ENCODE data around the gene DPYSL5. TPM values are rescaled to one million over a fixed set of nuclear protein-coding genes. Genes with fewer than 3 reads are reported as not detected.

Gene DPYSL5
- total RNA-seq, 1 donor from 2014 or later: 2.9 TPM

DNA sequence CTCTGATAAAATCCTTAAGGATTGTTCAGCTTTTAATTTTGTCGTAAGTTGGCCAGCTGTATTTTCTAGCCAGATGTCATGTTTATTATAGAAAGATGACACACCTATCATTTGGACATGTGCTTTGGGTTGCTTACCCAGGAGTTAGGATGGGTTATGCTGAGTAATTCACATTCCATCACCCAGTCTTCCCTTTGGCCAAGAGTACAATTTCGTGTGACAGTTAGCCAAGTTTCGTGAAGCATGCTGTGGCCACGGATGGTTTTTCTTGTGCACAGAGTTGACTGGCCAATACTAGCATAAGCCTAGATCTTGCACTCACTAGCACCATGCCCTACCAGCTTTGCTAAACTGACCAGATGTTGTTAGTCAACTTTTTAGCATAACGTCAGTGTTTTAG is 128.3 kb downstream of the DPYSL5 start:
- Mint-ChIP-seq H3K36me3 (ENCODE audit: low read depth, unreplicated experiment) (peaks cover 5% of the 10 kb centered on the region), H3K4me1 (ENCODE audit: low read depth, unreplicated experiment) (peaks cover 41% of the 10 kb centered on the region), H3K9me3 (ENCODE audit: unreplicated experiment) (peaks cover 1% of the 10 kb centered on the region), H3K4me3 (ENCODE audit: unreplicated experiment) (no peak overlapping the region), H3K27me3 (ENCODE audit: low read depth, unreplicated experiment) (no peaks in the 10 kb centered on the region), H3K27ac (ENCODE audit: unreplicated experiment) (no peak overlapping the region)
- H3K4me1 ChIP-seq (ENCODE audit: insufficient read depth, low read length): peaks cover 11% of the 10 kb centered on the region
- peaks cover 65% of the 10 kb centered on the region for H4K20me1 ChIP-seq (ENCODE audit: insufficient read depth, low read length)
- H3K27me3 ChIP-seq (ENCODE audit: insufficient read depth, low read length): no peaks in the 10 kb centered on the region
- FAIRE-seq (peak; percentile 68), DNase-seq (ENCODE audit: low read depth) (peak; percentile 71)
- no peak for TF ChIP-seq EZH2 (IDR thresholded peaks at IDR 0.05; ENCODE audit: insufficient read depth, low read length)
- TF ChIP-seq, protein P1, sequence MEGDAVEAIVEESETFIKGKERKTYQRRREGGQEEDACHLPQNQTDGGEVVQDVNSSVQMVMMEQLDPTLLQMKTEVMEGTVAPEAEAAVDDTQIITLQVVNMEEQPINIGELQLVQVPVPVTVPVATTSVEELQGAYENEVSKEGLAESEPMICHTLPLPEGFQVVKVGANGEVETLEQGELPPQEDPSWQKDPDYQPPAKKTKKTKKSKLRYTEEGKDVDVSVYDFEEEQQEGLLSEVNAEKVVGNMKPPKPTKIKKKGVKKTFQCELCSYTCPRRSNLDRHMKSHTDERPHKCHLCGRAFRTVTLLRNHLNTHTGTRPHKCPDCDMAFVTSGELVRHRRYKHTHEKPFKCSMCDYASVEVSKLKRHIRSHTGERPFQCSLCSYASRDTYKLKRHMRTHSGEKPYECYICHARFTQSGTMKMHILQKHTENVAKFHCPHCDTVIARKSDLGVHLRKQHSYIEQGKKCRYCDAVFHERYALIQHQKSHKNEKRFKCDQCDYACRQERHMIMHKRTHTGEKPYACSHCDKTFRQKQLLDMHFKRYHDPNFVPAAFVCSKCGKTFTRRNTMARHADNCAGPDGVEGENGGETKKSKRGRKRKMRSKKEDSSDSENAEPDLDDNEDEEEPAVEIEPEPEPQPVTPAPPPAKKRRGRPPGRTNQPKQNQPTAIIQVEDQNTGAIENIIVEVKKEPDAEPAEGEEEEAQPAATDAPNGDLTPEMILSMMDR (IDR thresholded peaks at IDR 0.05; ENCODE audit: insufficient read depth, low read depth, low read length): no peak
- H3K79me2 ChIP-seq (ENCODE audit: insufficient read depth, low read length): peaks cover 3% of the 10 kb centered on the region
- no peak overlapping the region for H3K9ac ChIP-seq (ENCODE audit: low read length)
- no peaks in the 10 kb centered on the region for H3K36me3 ChIP-seq (ENCODE audit: insufficient read depth, low read length)
- H3K4me2 ChIP-seq (ENCODE audit: low read length): no peak overlapping the region
- no peak overlapping the region for H3K4me3 ChIP-seq (ENCODE audit: insufficient read depth, low read depth, low read length)
- no peaks in the 10 kb centered on the region for H3K9me3 ChIP-seq (ENCODE audit: insufficient read depth, low read depth, low read length)
- no peak overlapping the region for H3K27ac ChIP-seq (ENCODE audit: low read depth, low read length)
- no peak overlapping the region for H2AFZ ChIP-seq (ENCODE audit: low read depth, low read length)

DNA sequence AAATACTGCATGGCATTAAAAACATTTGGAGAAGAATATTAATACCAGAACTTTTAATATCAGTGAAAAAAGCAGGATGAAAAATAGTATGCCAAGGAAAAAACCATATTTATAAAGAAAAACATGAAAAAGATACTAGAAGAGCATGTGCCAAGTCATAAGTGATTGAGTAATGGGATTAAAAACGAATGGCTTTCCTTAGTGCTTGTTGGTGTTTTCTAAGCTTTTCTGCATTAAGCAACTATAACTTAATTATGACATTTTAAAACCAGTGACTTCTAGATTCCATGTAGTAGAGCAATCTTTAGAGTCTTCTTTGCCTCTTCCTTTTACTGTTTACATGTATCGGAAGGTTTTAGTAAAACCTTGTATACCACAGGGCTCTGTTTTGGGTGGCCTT is 129.1 kb downstream of the DPYSL5 start:
- H4K20me1 ChIP-seq (ENCODE audit: insufficient read depth, low read length): peaks cover 64% of the 10 kb centered on the region
- Mint-ChIP-seq H3K36me3 (ENCODE audit: low read depth, unreplicated experiment) (peaks cover 9% of the 10 kb centered on the region), H3K9me3 (ENCODE audit: unreplicated experiment) (no peaks in the 10 kb centered on the region), H3K4me3 (ENCODE audit: unreplicated experiment) (no peak overlapping the region), H3K27me3 (ENCODE audit: low read depth, unreplicated experiment) (no peaks in the 10 kb centered on the region), H3K4me1 (ENCODE audit: low read depth, unreplicated experiment) (peaks cover 39% of the 10 kb centered on the region), H3K27ac (ENCODE audit: unreplicated experiment) (no peak overlapping the region)
- no peak for DNase-seq (ENCODE audit: low read depth)
- no peak overlapping the region for H2AFZ ChIP-seq (ENCODE audit: low read depth, low read length)
- H3K27me3 ChIP-seq (ENCODE audit: insufficient read depth, low read length): no peaks in the 10 kb centered on the region
- H3K9ac ChIP-seq (ENCODE audit: low read length): no peak overlapping the region
- TF ChIP-seq, protein P1 (IDR thresholded peaks at IDR 0.05; ENCODE audit: insufficient read depth, low read depth, low read length): no peak
- TF ChIP-seq EZH2 (IDR thresholded peaks at IDR 0.05; ENCODE audit: insufficient read depth, low read length): no peak
- H3K4me3 ChIP-seq (ENCODE audit: insufficient read depth, low read depth, low read length): no peak overlapping the region
- H3K9me3 ChIP-seq (ENCODE audit: insufficient read depth, low read depth, low read length): no peaks in the 10 kb centered on the region
- H3K27ac ChIP-seq (ENCODE audit: low read depth, low read length): no peak overlapping the region
- peaks cover 7% of the 10 kb centered on the region for H3K4me1 ChIP-seq (ENCODE audit: insufficient read depth, low read length)
- peaks cover 3% of the 10 kb centered on the region for H3K79me2 ChIP-seq (ENCODE audit: insufficient read depth, low read length)
- no peaks in the 10 kb centered on the region for H3K36me3 ChIP-seq (ENCODE audit: insufficient read depth, low read length)
- no peak overlapping the region for H3K4me2 ChIP-seq (ENCODE audit: low read length)
- no peak for FAIRE-seq

DNA sequence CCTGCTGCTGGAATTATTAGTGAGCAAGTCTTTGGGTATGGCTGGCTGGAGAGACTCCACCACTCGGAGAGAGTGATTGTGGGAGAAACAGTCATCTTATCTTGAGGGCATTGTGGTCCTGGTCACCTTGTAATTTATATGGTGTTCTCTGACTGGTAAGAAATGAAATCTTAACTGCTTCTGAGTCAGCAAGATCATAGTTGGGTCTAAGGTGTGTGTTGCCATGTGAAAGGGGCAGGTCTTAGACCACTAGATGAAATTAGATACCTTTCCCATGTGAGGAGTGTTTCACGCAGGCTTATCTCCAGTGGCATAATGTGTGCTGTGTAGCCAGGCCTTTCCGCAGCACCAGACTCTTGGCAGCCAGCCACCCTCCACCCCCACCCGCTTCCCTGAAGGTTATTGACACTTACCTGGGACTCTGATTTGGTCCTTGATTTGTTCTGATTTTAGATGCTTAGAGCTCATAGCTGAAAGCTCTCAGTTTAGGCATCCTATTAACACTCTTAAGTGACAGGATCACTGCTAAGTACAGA is 130.2 kb downstream of the DPYSL5 start:
- Mint-ChIP-seq H3K4me3 (ENCODE audit: unreplicated experiment) (no peak overlapping the region), H3K36me3 (ENCODE audit: low read depth, unreplicated experiment) (peaks cover 12% of the 10 kb centered on the region), H3K4me1 (ENCODE audit: low read depth, unreplicated experiment) (peaks cover 33% of the 10 kb centered on the region), H3K27me3 (ENCODE audit: low read depth, unreplicated experiment) (no peaks in the 10 kb centered on the region), H3K27ac (ENCODE audit: unreplicated experiment) (no peak overlapping the region), H3K9me3 (ENCODE audit: unreplicated experiment) (no peaks in the 10 kb centered on the region)
- Histone ChIP-seq H3K4me1 (ENCODE audit: insufficient read depth, low read length) (peaks cover 7% of the 10 kb centered on the region), H3K4me2 (ENCODE audit: low read length) (no peak overlapping the region), H3K27me3 (ENCODE audit: insufficient read depth, low read length) (no peaks in the 10 kb centered on the region), H3K9ac (ENCODE audit: low read length) (no peak overlapping the region), H4K20me1 (ENCODE audit: insufficient read depth, low read length) (peaks cover 64% of the 10 kb centered on the region), H2AFZ (ENCODE audit: low read depth, low read length) (no peak overlapping the region), H3K9me3 (ENCODE audit: insufficient read depth, low read depth, low read length) (no peaks in the 10 kb centered on the region), H3K36me3 (ENCODE audit: insufficient read depth, low read length) (no peaks in the 10 kb centered on the region), H3K4me3 (ENCODE audit: insufficient read depth, low read depth, low read length) (no peak overlapping the region), H3K27ac (ENCODE audit: low read depth, low read length) (no peak overlapping the region), H3K79me2 (ENCODE audit: insufficient read depth, low read length) (peaks cover 3% of the 10 kb centered on the region)
- TF ChIP-seq, protein P1 (IDR thresholded peaks at IDR 0.05; ENCODE audit: insufficient read depth, low read depth, low read length): no peak
- no peak for TF ChIP-seq EZH2 (IDR thresholded peaks at IDR 0.05; ENCODE audit: insufficient read depth, low read length)
- FAIRE-seq (no peak), DNase-seq (ENCODE audit: low read depth) (peak; percentile 69)

All from astrocyte (in vitro differentiated cells and primary cell).